KMS-11 (cell line): ENCODE data around the gene PLB1.

Experiments used
- H2AFZ ChIP-seq: fragments of 200-600 bp; sonication (generic); 2 replicates; pipeline ENCODE4 v1.6.1; 2016; ENCODE audit warnings: antibody characterized with exemption, mixed run types, low read depth
- H3K27ac ChIP-seq: fragments of 200-600 bp; sonication (generic); 2 replicates; pipeline ENCODE4 v1.6.1; 2016; ENCODE audit warnings: mild to moderate bottlenecking, mixed run types
- H3K27me3 ChIP-seq: fragments of 200-600 bp; sonication (generic); 2 replicates; pipeline ENCODE4 v1.6.1; 2017; ENCODE audit warnings: mild to moderate bottlenecking, low read depth, mixed run types, moderate library complexity; ENCODE audit not compliant: insufficient read depth
- H3K36me3 ChIP-seq: fragments of 200-600 bp; sonication (generic); 2 replicates; pipeline ENCODE4 v1.6.1; 2017; ENCODE audit warnings: mild to moderate bottlenecking, mixed run types; ENCODE audit not compliant: insufficient read depth
- H3K4me1 ChIP-seq: fragments of 200-600 bp; sonication (generic); 2 replicates; pipeline ENCODE4 v1.6.1; 2016; ENCODE audit warnings: mild to moderate bottlenecking, low read depth, mixed run types; ENCODE audit not compliant: poor library complexity, severe bottlenecking
- H3K4me2 ChIP-seq: fragments of 200-600 bp; sonication (generic); 2 replicates; pipeline ENCODE4 v1.7.0; 2016; ENCODE audit warnings: mild to moderate bottlenecking, mixed run types
- H3K4me3 ChIP-seq: fragments of 200-600 bp; sonication (generic); IDR thresholded peaks from 2 replicates; pipeline ENCODE4 v1.6.1; 2017; ENCODE audit warnings: low read depth, low read length, mixed read lengths; ENCODE audit not compliant: insufficient read depth
- H3K79me2 ChIP-seq: fragments of 200-600 bp; sonication (generic); 2 replicates; pipeline ENCODE4 v1.6.1; 2016; ENCODE audit warnings: low read depth, mixed run types; ENCODE audit not compliant: insufficient read depth
- H3K9ac ChIP-seq: fragments of 200-600 bp; sonication (generic); 2 replicates; pipeline ENCODE4 v1.6.1; 2016; ENCODE audit warnings: mild to moderate bottlenecking, mixed run types
- H4K20me1 ChIP-seq: fragments of 200-600 bp; sonication (generic); 2 replicates; pipeline ENCODE4 v1.6.1; 2016; ENCODE audit warnings: mild to moderate bottlenecking, mixed run types; ENCODE audit not compliant: insufficient read depth
- TF ChIP-seq, protein P1 (sequence below): fragments of 200-600 bp; sonication (generic); conservative IDR thresholded peaks from 2 replicates; pipeline ENCODE4 v1.6.1; 2017; ENCODE audit warnings: low read depth, mild to moderate bottlenecking, antibody characterized with exemption, low read length, moderate library complexity, mixed read lengths

Gene PLB1

DNA sequence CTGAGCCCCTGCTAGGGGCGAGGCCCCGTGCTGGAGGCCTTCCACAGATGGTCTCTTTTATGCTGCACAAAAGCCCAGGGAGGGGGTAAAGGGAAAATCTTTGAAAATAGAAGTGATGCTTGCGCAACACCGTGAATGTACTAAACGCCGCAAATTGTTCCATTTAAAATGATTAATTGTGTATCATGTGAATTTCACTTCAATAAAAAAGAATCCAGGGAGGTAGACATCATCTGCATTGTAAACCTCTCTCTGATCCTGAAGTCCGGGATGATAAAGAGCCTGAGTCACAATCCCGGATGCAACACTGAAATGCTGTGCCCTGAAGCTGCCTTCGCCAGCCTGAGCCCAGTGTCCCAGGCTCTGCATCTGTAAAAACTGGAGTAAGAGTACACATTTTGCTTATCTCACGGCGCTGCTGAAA lies 148.1 kb downstream of the PLB1 start:
- no peaks in the 10 kb centered on the region for H3K36me3 ChIP-seq
- no peaks in the 10 kb centered on the region for H4K20me1 ChIP-seq
- no peak overlapping the region for H3K27ac ChIP-seq
- H3K4me3 ChIP-seq: no peak overlapping the region
- no peak overlapping the region for H3K9ac ChIP-seq
- peaks cover 5% of the 10 kb centered on the region for H3K4me1 ChIP-seq
- no peak overlapping the region for H2AFZ ChIP-seq
- TF ChIP-seq, protein P1, sequence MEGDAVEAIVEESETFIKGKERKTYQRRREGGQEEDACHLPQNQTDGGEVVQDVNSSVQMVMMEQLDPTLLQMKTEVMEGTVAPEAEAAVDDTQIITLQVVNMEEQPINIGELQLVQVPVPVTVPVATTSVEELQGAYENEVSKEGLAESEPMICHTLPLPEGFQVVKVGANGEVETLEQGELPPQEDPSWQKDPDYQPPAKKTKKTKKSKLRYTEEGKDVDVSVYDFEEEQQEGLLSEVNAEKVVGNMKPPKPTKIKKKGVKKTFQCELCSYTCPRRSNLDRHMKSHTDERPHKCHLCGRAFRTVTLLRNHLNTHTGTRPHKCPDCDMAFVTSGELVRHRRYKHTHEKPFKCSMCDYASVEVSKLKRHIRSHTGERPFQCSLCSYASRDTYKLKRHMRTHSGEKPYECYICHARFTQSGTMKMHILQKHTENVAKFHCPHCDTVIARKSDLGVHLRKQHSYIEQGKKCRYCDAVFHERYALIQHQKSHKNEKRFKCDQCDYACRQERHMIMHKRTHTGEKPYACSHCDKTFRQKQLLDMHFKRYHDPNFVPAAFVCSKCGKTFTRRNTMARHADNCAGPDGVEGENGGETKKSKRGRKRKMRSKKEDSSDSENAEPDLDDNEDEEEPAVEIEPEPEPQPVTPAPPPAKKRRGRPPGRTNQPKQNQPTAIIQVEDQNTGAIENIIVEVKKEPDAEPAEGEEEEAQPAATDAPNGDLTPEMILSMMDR: no peak
- H3K79me2 ChIP-seq: no peaks in the 10 kb centered on the region
- no peak overlapping the region for H3K4me2 ChIP-seq
- H3K27me3 ChIP-seq: no peaks in the 10 kb centered on the region

DNA sequence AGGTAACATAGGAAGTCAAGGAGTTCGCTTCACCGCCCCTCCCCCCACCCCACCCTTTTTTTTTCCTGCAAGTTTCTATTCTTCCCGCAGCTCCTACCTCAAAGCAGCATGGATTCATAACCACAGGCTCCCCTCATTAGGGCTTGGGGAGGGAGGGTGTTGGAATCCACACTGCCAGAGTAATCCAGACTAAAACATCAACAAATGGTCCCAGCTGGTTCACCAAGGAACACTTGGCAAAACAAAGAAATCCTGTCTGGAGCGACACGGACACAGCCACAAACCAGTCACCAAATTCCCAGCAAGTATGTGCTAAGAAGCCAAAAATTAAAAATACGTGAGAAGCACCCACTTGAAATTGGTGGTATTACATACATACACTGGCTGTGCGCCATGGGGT lies 148.9 kb downstream of the PLB1 start:
- H3K9ac ChIP-seq: no peak overlapping the region
- H3K27ac ChIP-seq: no peak overlapping the region
- H3K4me3 ChIP-seq: no peak overlapping the region
- no peaks in the 10 kb centered on the region for H3K27me3 ChIP-seq
- TF ChIP-seq, protein P1: no peak
- no peaks in the 10 kb centered on the region for H3K79me2 ChIP-seq
- H3K4me2 ChIP-seq: no peak overlapping the region
- no peaks in the 10 kb centered on the region for H3K36me3 ChIP-seq
- peaks cover 3% of the 10 kb centered on the region for H3K4me1 ChIP-seq
- H4K20me1 ChIP-seq: no peaks in the 10 kb centered on the region
- no peak overlapping the region for H2AFZ ChIP-seq

DNA sequence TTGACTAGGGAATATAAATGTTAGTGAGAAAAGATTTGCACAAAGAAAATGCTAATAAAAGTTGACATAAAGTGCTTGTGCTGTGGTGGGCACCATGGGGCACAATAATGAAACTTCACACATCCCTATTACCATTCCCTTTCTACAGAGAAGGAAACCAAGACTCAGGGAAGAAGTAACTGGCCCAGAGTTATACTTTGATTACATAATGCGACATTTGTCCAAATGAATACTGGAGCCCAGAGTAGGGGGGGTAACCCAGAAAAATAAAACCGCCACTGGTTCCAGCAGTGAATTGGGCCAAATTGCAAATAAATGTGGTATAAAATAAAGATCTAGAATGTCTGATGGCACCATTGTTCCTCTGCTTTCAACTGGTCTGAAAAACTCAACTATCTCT lies 149.7 kb downstream of the PLB1 start:
- TF ChIP-seq, protein P1: no peak
- Histone ChIP-seq H3K9ac (no peak overlapping the region), H3K4me1 (no peaks in the 10 kb centered on the region), H3K4me2 (no peak overlapping the region), H3K27me3 (no peaks in the 10 kb centered on the region), H3K79me2 (no peaks in the 10 kb centered on the region), H3K36me3 (no peaks in the 10 kb centered on the region), H4K20me1 (no peaks in the 10 kb centered on the region), H3K27ac (no peak overlapping the region), H3K4me3 (no peak overlapping the region), H2AFZ (no peak overlapping the region)

DNA sequence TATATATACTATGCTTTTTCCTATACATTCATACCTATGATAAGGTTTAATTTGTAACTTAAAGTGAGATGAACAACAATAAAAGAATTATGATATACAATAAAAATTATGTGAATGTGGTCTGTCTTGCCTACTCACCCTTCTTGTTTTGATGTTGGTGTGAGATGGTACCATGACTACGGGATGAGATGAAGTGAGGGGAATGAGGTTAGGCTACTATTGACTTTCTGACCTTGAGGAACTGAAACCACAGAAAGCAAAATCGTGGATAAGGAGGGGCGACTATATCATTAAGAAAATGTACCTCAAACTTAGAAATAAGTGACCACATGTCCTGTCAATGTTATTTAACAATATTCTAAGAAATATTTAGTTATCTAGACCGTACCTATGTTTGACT lies 151.8 kb downstream of the PLB1 start:
- H3K4me2 ChIP-seq: no peak overlapping the region
- H3K36me3 ChIP-seq: no peaks in the 10 kb centered on the region
- no peaks in the 10 kb centered on the region for H3K79me2 ChIP-seq
- no peaks in the 10 kb centered on the region for H4K20me1 ChIP-seq
- TF ChIP-seq, protein P1: no peak
- H2AFZ ChIP-seq: no peak overlapping the region
- no peak overlapping the region for H3K9ac ChIP-seq
- H3K4me1 ChIP-seq: no peaks in the 10 kb centered on the region
- no peaks in the 10 kb centered on the region for H3K27me3 ChIP-seq
- no peak overlapping the region for H3K4me3 ChIP-seq
- H3K27ac ChIP-seq: no peak overlapping the region
